Loucy (cell line): Measurements from ENCODE around the gene B3GALT6.

Source experiments
- H2AFZ ChIP-seq: fragments of 200-600 bp; sonication (generic); 2 replicates; pipeline ENCODE4 v1.6.0; 2016; ENCODE audit warnings: antibody characterized with exemption, mild to moderate bottlenecking, low read length, moderate library complexity
- H3F3A ChIP-seq: fragments of 200-600 bp; 2 replicates; pipeline ENCODE4 v1.6.0; 2016; ENCODE audit warnings: antibody characterized with exemption, low read depth, mild to moderate bottlenecking
- H3K27me3 ChIP-seq: fragments of 200-600 bp; sonication (generic); 2 replicates; pipeline ENCODE4 v1.6.1; 2014; ENCODE audit warnings: low read length, mild to moderate bottlenecking; ENCODE audit not compliant: insufficient read depth, poor library complexity, severe bottlenecking
- H3K36me3 ChIP-seq: fragments of 200-600 bp; sonication (generic); 2 replicates; pipeline ENCODE4 v1.6.1; 2016; ENCODE audit warnings: low read length; ENCODE audit not compliant: insufficient read depth
- H3K4me1 ChIP-seq: fragments of 200-600 bp; sonication (generic); 2 replicates; pipeline ENCODE4 v1.5.1; 2014; ENCODE audit warnings: low read length, mild to moderate bottlenecking; ENCODE audit not compliant: insufficient read depth, poor library complexity, severe bottlenecking
- H3K4me2 ChIP-seq: fragments of 200-600 bp; sonication (generic); 2 replicates; pipeline ENCODE4 v1.6.0; 2014; ENCODE audit warnings: antibody characterized with exemption, low read length, low read depth, mild to moderate bottlenecking; ENCODE audit not compliant: poor library complexity, severe bottlenecking
- H3K4me3 ChIP-seq: fragments of 200-600 bp; sonication (generic); 2 replicates; pipeline ENCODE4 v1.5.1; 2014; ENCODE audit warnings: low read length, mild to moderate bottlenecking, mixed read lengths; ENCODE audit not compliant: poor library complexity, severe bottlenecking
- H3K79me2 ChIP-seq: fragments of 200-600 bp; sonication (generic); 2 replicates; pipeline ENCODE4 v1.6.1; 2014; ENCODE audit warnings: low read length; ENCODE audit not compliant: insufficient read depth
- H3K9ac ChIP-seq: fragments of 200-600 bp; sonication (generic); 2 replicates; pipeline ENCODE4 v1.6.0; 2014; ENCODE audit warnings: mild to moderate bottlenecking, low read depth, low read length, moderate library complexity; ENCODE audit not compliant: poor library complexity, severe bottlenecking
- H3K9me2 ChIP-seq: fragments of 200-600 bp; sonication (generic); replicated peaks from 2 replicates; pipeline ENCODE4 v1.6.1; 2016; ENCODE audit warnings: low read depth, low read length, mixed read lengths
- H3K9me3 ChIP-seq: fragments of 200-600 bp; sonication (generic); 2 replicates; pipeline ENCODE4 v1.6.1; 2014; ENCODE audit warnings: mild to moderate bottlenecking, antibody characterized with exemption, low read length, low read depth; ENCODE audit not compliant: insufficient read depth
- H4K20me1 ChIP-seq: fragments of 200-600 bp; sonication (generic); 2 replicates; pipeline ENCODE4 v1.6.0; 2014; ENCODE audit warnings: antibody characterized with exemption, low read length, mild to moderate bottlenecking; ENCODE audit not compliant: insufficient read depth, poor library complexity, severe bottlenecking
- EZH2phosphoT487 ChIP-seq: fragments of 200-600 bp; IDR thresholded peaks from 2 replicates; pipeline ENCODE4 v1.6.1; 2018; ENCODE audit warnings: antibody characterized with exemption, mild to moderate bottlenecking, moderate library complexity, borderline replicate concordance
- TF ChIP-seq, protein P1 (sequence below): fragments of 200-600 bp; sonication (generic); conservative IDR thresholded peaks from 2 replicates; pipeline ENCODE4 v1.5.1; 2014; ENCODE audit warnings: mild to moderate bottlenecking, antibody characterized with exemption, low read length

The B3GALT6 gene

DNA sequence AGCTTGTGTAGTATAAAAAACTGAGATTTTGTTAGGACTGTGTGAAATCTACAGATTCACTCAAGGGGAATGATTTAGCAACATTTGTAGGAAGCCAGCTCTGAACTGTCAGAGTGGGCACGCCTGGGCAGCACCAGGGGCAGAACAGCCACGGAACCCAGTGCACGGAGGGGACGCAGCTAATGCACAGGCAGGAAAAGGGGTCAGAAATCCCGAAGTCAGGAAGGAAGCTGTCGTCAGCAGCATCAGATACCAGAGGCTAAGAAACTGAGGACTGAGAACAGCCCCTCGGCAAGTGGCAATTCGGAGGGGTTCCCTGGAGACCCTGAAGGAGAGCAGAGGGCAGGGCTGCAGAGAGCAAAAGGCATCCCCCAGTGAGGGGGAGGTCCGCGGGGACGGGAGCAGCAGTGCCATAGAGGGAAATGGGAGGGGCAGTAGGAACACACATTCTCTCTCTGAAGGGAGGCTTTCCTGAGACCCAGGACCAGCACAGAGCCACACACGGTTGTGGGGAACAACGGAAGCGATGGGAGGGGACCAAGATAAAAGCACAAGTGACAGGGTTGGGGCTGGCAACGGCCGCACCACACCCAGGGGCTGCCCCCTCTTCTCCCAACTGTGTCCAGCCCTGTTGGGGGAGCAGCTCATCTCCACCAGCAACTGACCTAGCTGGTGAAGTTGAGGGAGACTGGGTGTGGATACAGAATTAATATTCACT lies 29.0 kb downstream of the B3GALT6 start:
- no peaks in the 10 kb centered on the region for H3K4me1 ChIP-seq

DNA sequence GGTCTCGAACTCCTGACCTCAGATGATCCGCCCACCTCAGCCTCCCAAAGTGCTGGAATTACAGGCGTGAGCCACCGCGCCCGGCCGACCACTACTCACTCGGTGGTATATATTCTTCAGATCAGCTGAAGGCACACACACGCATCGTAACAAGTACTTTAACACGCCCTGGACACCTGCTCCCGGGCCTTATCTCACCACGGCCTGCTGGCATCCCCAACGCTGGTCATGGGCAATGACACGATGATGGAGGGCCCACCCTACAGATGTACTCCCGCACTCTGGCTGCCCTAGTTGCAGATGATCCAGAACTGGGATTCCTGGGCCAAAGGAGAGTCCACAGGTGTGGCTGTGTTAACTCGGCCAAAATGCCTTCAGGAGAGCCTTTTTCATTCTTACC lies 30.0 kb downstream of the B3GALT6 start:
- TF ChIP-seq EZH2phosphoT487: no peak
- TF ChIP-seq, protein P1, sequence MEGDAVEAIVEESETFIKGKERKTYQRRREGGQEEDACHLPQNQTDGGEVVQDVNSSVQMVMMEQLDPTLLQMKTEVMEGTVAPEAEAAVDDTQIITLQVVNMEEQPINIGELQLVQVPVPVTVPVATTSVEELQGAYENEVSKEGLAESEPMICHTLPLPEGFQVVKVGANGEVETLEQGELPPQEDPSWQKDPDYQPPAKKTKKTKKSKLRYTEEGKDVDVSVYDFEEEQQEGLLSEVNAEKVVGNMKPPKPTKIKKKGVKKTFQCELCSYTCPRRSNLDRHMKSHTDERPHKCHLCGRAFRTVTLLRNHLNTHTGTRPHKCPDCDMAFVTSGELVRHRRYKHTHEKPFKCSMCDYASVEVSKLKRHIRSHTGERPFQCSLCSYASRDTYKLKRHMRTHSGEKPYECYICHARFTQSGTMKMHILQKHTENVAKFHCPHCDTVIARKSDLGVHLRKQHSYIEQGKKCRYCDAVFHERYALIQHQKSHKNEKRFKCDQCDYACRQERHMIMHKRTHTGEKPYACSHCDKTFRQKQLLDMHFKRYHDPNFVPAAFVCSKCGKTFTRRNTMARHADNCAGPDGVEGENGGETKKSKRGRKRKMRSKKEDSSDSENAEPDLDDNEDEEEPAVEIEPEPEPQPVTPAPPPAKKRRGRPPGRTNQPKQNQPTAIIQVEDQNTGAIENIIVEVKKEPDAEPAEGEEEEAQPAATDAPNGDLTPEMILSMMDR: no peak
- Histone ChIP-seq H3K9me3 (no peaks in the 10 kb centered on the region), H3F3A (no peaks in the 10 kb centered on the region), H3K4me1 (no peaks in the 10 kb centered on the region), H3K4me3 (no peak overlapping the region), H3K4me2 (no peak overlapping the region), H4K20me1 (peaks cover 1% of the 10 kb centered on the region), H3K27me3 (no peaks in the 10 kb centered on the region), H3K9me2 (no peaks in the 10 kb centered on the region), H3K36me3 (peaks cover 20% of the 10 kb centered on the region; the same call in 1 of the 2 replicates), H3K79me2 (peaks cover 6% of the 10 kb centered on the region; the same call in 1 of the 2 replicates), H2AFZ (no peak overlapping the region), H3K9ac (no peak overlapping the region)

More for the DNA sequence above, 29.0 kb downstream of the B3GALT6 start:
- Histone ChIP-seq H4K20me1 (no peaks in the 10 kb centered on the region), H3K27me3 (no peaks in the 10 kb centered on the region), H3K9ac (no peak overlapping the region), H3K79me2 (peaks cover 4% of the 10 kb centered on the region; the same call in 1 of the 2 replicates), H3K4me2 (no peak overlapping the region), H2AFZ (no peak overlapping the region), H3K4me3 (no peak overlapping the region), H3F3A (no peaks in the 10 kb centered on the region), H3K9me2 (no peaks in the 10 kb centered on the region), H3K9me3 (no peaks in the 10 kb centered on the region), H3K36me3 (peaks cover 20% of the 10 kb centered on the region; the same call in 1 of the 2 replicates)
- TF ChIP-seq EZH2phosphoT487: no peak
- TF ChIP-seq, protein P1: no peak

DNA sequence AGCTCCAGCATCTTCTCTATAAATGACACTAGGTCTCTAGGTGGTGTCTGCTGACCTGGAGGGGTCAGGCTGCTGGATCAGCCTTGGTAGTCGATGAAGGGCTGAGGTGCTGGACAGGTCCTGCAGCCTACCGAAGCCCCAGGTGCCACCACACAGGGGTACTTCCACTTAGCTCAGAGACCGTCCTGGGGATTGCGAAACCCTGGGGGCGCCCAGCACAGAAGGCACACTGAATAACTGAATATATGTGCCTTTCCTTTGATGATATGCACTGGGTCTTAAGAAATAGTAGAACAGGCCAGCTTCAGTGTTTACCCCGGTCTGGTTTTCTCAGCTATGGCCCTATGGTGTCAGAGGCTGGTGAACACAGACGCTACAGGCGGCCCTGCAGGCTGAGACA lies 30.7 kb downstream of the B3GALT6 start:
- H3K27me3 ChIP-seq: no peaks in the 10 kb centered on the region
- H3K4me1 ChIP-seq: no peaks in the 10 kb centered on the region
- H3K4me3 ChIP-seq: no peak overlapping the region
- H3K4me2 ChIP-seq: no peak overlapping the region
- H3K9me2 ChIP-seq: no peaks in the 10 kb centered on the region
- H3F3A ChIP-seq: no peaks in the 10 kb centered on the region
- H3K9me3 ChIP-seq: no peaks in the 10 kb centered on the region
- H3K79me2 ChIP-seq: peaks cover 13% of the 10 kb centered on the region; the same call in 1 of the 2 replicates
- H2AFZ ChIP-seq: no peak overlapping the region
- no peak overlapping the region for H3K9ac ChIP-seq
- TF ChIP-seq EZH2phosphoT487: no peak
- TF ChIP-seq, protein P1: no peak
- peaks cover 20% of the 10 kb centered on the region; the same call in 1 of the 2 replicates for H3K36me3 ChIP-seq
- peaks cover 7% of the 10 kb centered on the region for H4K20me1 ChIP-seq
